ENCODE results near the gene RPS6KL1.

The RPS6KL1 gene

DNA sequence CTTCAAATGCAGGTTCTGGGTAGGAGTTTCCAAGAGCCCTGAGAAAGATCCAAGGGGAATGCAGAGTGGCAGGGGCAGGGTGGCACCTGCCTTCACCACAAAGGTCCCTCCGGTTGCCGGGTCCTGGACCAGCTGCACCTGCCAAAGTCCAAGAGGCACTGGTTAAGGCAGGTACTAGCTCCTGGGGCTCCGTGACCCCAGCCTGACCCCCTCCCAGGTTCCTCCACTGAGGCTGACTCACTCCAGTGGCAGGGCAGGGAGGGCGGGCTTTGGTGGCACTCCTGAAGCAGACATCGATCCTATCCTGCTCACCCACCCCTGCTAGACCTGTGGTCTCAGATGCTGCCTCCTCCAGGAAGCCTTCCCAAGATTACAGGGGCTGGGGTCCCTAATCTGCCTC lies 11.4 kb downstream of the RPS6KL1 start:
- DNase-seq = no peak

DNA sequence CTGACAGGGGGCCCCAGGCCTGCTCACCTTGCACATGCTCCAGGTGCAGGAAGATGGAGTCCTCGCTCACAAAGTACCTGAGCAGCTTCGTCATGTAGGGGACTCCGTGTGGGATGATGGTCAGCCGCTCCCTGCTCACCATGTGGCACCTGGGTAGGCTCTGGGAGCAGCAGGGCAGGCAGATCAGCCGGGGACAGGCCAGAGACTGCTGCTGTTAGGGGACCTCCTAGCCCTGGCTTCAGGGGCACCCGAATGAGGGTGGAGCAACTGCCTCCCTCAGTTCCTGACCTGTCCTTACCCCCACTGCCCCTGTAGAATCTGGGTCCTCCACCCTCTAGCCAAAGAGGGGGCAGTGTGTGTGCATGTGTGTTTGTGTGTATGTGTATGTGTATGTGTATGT lies 11.8 kb downstream of the RPS6KL1 start:
- DNase-seq = no peak

DNA sequence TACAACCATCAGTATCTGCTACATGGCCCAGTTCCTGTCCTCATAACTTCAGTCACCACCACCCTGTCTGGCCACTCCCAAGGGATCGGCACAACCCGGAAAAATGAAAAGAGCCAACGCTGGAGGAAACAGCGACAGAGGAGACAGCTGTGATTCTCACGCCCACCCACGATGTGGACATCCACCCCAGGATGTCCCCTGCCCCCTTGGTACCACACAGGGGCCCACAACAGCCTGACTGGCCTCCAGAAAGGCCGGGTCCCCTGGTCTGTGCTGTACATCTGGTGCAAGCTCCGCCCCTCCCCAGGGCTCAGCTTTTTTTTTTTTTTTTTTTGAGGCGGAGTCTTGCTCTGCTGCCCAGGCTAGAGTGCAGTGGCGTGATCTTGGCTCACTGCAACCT lies 12.5 kb downstream of the RPS6KL1 start:
- DNase-seq = no peak

DNA sequence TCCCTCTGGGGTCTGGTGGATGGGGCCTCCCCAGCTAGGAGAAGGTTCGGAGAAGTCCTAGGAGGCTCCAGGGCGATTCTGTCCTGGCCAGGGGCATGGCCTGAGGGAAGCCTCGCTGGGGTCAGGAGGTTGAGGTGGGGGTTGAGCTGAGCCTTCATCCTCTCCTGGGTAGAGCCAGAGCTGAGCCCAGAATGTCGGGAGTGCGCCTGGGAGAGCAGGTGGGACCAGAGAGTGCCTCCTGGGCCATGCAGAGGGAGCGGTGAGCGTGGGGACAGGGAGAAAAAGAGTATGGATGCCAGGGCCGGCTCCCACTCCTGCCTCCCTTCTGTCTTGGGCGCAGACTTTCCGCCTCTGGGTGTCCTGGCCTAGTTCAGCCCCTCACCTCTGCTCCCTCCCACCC lies 13.1 kb downstream of the RPS6KL1 start:
- DNase-seq = no peak

DNA sequence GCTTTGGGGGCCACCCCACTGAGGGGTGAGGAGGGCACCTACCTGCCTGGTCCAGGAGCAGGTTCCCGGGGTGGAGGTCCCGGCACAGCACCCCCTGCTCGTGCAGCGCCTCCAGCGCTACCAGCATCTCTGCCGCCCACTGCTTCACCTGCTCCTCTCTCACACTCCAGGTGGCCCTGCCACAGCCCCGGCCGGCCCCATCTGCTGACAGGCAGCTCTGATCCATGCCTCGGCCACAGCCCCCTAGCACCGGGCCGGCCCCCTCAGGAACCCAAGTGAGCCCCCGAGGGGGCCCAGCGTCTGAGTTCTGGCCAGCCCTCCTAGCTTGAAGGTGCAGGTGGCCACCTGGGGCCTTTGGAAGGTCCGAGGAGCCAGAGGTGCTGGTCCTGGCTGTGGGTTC lies 13.6 kb downstream of the RPS6KL1 start:
- DNase-seq = no peak

DNA sequence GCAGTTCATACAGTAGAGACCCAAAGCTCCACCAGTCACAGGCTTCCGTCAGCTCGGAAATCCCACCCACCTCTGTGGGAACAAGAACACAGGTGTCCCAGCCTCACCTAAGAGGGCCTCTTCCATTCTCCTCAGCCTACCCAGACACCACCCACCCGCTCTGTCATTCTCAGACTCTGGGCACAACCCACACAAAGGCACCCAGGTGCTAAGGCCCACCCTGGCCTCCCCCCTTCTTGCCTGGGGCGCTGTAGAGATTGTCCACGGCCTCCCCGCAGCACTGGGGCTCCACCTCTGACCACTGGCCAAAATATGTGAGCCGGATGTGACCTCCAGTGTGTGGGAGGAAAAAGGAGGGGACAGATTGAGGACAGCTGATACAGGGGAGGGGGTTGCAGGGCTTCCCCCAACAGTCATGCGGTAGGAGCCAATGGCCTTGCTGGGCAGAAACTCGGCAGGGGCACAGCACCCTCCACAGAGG lies 14.2 kb downstream of the RPS6KL1 start:
- DNase-seq = no peak

DNA sequence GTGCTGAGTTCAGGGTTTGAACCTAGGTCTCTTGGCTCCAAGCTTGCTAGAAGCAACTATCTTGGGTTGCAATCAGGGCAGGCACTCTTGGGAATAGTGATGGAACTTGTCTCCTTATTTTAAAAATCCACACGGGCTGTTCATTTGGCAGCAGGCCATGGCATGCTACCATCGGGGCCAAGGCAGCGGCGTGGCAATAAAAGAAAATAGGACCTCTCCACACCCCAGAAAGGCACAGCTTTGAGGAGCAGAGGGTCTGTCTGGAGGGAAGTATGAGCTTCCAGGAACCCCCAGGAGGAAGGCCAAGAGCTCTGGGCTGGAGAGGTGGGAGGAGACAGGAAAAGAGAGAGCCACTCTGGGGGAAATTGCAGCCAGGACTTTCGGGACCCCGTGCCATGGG lies 15.3 kb downstream of the RPS6KL1 start:
- no peak for DNase-seq

DNA sequence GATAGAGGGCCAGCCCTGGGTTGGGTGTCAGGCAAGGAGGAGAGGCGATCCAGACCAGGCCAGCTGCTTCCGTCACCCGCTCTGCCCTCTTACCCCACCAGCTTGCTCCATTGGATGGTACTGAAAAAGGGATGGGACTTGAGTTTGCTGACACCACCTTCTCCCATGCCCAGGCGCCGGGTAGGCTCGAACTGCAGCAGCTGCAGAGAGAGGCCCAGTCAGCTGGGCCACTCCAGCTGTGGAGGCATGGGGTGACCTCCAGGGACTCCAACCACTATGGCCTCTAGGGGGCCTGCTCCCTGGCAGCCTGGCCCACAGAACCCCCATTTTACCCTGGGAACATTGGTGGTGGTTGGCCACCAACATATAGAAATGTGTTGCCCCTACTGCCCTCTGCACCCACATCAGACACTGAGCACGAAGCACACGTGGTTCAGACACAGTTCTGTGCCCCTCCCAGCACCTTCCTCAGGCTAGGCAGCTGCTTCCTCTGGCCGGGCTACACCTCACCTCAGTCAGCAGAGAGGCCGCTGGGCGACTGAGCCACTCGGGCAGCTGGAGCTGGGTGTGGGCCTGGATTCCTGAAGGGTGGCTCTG lies 16.0 kb downstream of the RPS6KL1 start:
- no peak for DNase-seq

DNA sequence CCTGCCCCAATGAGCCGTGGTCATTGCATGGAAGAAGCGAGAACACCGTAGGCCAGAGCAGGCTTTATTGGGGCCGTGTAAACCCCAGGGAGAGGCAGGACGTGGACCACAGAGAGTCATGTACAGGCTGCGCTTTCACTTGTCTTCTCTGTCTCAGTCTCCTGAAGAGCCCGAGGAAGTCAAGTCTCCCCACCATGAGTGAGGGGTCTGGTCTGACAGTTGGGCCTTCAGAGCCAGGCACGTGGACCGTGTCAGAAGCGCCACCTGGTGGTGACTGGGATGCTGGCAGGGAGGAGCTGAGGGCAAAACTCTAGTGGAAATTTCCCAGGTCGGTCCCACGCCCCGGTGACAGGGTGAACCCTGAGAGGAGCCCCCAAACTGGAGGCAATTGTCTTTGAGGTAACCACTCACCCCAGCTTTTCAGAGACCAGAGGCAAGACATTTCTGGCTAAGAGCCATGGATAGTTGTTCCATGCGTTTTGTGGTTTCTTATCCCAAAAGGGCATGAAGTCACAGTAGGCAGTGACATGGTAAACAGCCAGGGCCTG lies 17.4 kb downstream of the RPS6KL1 start:
- peak; percentile 34 to 68 for DNase-seq

DNA sequence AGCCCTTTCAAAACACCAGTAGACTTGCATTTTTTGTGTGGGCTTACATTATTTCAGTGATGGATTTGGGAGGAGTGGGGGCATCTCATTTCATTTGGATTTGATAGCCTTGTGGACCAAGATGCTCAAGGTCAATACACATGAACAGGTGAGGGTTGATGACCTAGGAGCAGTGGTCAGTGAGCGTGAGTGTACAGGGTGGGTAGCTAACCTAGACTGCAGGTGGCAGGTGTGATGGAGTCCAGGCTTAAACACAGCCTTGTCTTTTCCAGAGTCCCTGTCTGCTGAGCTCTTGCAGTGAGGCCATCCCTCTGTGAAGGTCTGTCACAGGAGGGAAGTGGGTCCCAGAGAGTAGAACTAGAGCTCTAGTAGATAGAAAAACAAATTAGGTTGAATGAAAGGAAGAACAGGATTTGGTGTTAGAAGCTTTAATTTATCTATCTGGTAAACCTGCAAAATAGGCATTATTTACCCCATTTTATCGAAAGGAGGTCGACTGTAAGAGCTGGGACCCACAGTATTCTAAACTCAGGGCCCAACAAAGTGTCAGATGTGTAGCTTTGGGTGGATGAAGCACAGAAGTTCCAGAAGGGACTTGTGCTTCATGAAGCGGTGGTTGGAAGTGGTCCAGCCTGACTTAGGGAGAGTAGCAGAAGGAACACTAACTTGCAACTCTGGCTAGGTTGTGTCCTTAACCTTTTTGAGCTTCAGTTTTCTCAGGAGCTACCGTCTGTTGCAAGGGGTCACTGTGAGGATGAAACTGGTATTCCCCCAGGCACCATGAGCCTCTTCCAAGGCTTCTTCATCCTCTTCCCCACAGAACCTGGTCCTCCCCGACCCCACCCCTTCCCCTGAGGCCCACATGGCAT lies 18.2 kb downstream of the RPS6KL1 start:
- no peak for DNase-seq

DNA sequence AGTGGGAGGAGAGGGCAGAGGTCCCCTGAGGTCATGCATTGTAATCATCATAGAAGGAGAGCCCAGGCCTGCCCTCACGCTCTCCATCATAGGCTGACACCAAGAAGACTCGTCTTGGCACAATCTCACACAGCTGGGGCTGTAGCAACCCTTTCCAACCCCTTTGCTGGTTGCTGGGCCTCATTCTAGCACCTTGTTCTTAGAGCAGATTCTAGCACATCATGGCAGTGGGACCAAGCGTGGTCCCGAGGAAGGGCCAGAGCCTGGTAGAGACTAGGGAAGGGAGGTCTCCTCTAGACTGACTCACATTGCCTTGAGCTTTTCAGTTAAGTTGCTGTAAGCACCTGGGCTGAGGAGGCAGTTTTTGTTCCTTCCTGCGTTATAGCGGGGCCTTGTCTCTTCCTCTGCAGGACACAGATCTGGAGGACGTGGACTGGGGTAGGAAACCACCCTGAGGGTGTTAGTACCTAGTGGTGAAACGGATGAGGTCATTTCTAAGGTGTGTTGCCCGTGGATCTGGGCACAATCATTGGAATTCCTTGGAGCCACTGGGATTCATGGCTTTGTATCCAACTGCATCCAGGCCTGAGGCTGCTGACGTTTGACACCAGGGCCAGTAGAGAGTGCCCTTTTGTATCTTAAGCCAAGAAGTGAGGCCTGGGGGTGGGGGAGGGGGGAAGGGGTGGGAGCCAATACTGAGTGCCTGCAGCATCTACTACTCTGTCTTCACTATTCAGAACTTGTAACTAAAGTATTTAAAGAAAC lies 19.9 kb downstream of the RPS6KL1 start:
- DNase-seq = no peak

DNA sequence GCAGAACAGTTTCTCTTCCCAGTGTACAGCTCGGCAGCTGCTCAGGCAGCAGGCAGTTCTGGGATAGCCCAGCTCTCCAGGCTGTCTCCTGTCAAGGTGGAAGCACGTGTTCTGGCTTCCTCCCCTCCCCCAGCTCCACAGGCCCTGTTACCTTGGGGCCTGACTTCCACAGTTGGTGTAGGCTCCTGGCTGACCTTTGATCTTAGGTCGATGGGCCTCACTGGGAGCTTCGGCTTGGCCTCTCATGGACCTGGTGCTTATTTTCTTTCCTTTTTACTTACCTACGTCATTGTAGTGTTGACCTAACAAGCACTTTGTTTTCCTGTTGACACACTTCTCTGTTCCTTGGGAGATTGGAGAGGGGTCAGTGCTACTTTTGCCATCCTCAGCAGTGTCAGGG lies 24.4 kb downstream of the RPS6KL1 start:
- no peak for DNase-seq

DNA sequence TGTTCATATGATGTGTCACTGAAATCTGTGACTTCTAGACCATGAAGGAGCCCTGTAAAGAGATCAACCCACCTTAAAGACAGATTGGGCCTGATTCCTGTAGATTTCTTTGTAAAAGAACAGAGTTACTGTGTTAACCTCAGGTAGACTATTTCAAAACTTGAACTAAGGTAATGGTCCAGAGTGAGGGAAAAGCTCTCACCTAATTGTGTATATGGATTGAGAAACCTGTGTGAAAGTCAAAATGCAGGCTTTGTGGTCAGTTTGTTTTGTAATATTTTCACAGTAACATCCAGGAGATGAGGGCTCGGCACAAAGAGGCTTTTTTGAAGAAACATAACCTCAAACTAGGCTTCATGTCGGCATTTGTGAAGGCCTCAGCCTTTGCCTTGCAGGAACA lies 25.0 kb downstream of the RPS6KL1 start:
- no peak for DNase-seq

DNA sequence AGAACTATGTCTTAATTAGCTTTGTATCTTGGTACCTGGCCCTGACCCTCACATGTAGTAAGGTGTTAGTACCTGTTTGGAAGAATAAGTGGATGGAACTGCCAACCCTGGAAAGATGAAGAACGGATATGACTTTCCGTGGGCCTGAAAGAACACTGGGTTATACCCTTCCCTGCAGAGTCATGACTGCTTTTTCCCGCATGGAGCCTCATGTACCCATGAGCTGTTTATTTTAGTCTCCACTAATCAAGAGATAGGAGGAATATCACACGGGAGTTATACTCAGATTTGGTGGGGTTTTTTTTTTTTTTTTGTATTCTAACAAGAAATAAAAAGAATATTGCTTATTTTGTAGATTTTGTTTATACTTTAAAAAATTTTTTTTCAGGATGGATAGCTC lies 25.4 kb downstream of the RPS6KL1 start:
- no peak for DNase-seq

DNA sequence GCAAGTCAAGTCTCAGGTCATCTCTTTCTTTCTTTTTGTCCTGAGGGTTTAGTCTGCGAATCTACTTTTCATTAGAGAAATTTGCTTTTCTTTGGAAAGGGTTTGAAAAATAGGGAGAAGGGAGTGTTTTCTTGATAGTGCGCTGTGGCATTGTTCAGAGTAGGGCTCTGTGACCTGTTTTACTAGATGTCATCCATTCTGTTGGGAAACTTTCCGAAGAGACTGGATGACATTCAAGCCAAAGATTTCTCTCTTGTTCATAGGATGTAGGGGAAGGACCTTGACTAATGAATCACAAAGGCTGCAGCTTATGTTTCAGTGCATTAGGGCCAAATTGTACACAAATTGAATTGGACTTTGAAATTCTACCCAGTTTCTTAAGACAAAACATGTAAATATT lies 26.7 kb downstream of the RPS6KL1 start:
- no peak for DNase-seq

DNA sequence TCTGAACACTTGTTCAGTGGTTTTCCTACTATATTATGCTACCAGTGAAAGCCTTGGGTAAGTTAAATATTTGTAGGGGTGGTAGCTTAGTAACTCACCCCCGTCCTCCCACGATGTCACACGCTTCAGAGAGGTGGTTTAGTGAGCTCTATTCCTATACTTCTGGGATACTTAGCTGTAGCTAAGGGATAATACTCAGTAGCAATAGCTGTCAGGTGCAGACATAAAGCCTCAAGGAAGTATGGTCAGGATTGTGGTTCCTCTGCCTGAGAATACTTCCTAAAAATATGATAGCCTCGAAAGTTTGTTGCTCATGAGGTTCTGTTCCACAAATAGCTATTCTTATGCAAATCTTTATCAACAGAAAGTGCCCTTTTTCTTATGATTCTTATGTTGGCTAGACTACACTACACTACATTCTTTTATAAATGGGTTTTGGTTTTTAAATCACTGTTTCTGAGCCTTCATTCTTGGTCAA lies 29.4 kb downstream of the RPS6KL1 start:
- no peak for DNase-seq

DNA sequence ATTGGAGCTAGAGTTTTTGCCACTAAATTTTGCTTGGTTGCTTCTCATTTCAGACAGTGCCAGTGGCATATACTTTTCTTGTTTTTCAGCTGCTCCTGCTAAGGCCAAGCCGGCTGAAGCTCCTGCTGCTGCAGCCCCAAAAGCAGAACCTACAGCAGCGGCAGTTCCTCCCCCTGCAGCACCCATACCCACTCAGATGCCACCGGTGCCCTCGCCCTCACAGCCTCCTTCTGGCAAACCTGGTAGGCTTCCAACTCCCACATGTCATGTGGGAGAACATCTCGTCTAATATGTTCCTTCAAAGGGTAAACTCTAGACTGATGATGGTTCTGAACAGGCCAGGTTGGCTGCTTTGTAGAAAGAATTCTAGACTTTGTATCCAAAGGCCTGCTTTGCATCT lies 30.3 kb downstream of the RPS6KL1 start:
- DNase-seq = no peak

DNA sequence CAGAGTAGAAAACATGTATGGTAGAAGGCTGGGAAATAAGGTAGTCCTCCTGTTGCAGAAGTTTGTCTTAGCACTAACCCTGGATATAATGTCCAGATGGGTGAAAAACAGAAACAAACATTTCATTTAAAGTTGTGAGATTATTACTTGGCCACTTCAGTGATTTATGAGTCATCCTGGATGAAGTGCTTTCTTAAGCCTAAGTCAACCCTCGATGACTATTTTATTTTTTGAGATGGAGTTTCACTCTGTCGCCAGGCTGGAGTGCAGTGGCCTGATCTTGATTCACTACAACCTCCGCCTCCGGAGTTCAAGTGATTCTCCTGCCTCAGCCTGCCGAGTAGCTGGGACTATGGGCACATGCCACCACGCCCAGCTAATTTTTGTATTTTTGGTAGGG lies 31.2 kb downstream of the RPS6KL1 start:
- DNase-seq = no peak

DNA sequence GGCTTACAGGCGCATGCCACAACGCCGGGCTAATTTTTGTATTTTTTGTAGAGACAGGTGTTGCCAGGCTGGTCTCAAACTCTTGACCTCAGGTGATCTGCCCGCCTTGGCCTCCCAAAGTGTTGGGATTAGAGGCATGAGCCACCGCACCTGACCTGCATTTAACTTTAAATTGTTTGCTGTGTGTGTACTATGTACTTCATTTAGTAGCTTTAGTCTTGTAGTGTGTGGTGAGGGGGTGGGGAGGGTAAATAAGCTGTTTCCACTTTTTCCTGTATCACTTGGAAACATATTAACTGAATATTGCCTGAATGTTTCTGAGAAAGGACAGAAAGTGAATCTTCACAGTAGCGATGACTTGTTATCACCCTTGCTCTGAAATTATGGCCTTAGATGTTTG lies 32.8 kb downstream of the RPS6KL1 start:
- DNase-seq = no peak

DNA sequence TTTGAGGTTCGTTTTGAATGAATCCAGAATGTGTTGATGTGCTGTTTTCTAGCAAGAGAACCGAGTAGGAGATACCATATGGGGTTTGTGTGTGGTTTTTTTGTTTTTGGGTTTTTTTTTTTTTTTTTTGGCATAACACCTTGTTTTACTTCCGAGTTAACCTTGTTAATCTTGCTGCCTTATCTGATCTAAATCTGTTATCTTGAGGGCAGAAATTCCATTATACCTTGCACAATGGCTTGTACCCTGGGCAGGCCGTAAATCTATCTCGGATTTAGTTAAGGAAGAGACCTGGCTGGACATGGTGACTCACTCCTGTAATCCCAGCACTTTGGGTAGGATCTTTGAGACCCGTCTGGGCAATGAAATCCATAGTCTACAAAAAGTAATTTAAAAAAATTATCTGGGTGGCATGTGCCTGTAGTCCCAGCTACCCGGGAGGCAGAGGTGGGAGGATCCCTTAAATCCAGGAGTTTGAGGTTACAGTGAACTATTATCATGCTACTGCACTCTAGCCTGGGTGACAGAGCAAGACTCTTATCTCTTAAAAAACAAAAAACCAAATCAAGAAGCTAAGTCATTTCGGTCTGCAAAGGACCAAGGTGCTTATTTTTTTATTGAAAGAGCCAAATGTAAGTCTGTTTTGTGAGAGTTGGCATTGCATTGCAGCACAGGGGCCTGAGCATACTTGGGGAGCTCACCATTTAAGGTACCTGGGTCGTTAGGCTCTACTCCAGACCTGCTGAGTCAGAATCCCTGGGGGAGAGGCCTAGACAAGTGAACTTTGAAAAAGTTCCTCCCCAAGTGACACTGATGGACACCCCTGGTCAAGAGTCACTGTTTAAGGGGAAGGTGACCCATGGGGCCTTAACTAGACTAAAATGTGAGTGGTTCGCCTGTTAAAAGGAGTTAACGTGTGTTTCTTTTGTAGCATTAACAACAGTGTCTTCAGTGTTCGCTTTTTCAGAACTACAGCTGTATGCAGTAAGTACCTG lies 34.6 kb downstream of the RPS6KL1 start:
- DNase-seq = no peak

DNA sequence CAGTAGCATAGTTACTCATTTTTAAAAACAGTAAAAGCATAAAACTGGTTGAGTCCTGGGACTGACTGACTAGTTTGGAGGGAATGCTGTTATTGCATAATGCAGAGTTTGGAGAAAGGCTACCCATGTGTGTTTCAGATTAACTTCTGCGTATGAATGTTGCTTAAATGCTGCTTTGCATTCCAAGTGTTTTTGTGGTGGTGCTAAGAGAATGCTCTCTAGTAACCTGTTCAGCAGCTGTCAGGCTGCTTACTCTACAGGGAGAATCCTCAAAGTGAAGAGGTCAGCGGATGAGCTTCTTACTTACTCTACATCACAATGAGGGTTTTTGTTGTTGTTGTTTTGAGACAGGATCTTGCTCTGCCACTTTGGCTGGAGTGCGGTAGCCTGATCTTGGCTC lies 37.1 kb downstream of the RPS6KL1 start:
- no peak for DNase-seq
